K562 (cell line): Measurements from ENCODE around the gene ELOVL1. TPM values are rescaled to one million over a fixed set of nuclear protein-coding genes. Genes with fewer than 3 reads are reported as not detected.

Experiments used
- IFI16 ChIP-seq: fragments of 250-450 bp; sonication (Bioruptor Pico); IDR thresholded peaks from 2 replicates; pipeline ENCODE4 v2.1.2; 2022; ENCODE audit warnings: mild to moderate bottlenecking, inconsistent platforms
- POLR3A ChIP-seq: IDR thresholded peaks from 2 replicates; pipeline ENCODE4 v1.6.1; 2011; ENCODE audit warnings: borderline replicate concordance, mild to moderate bottlenecking, moderate library complexity; ENCODE audit not compliant: insufficient read length, insufficient read depth; ENCODE audit errors: extremely low read depth
- REST ChIP-seq, 2 experiments: fragments of 450-650 bp; formaldehyde crosslinking in 1 of 2; IDR thresholded peaks; 2 replicates each; pipeline versions ENCODE4 v1.4.0 to v1.6.1; 2014 to 2020; ENCODE audit warnings: mild to moderate bottlenecking in 2 of 2, borderline replicate concordance in 1 of 2, low read depth in 1 of 2
- ZFP30 ChIP-seq: fragments of 250-450 bp; sonication (Bioruptor Pico); IDR thresholded peaks from 2 replicates; pipeline ENCODE4 v1.8.0; 2022; ENCODE audit warnings: moderate library complexity, mild to moderate bottlenecking, inconsistent platforms, borderline replicate concordance
- ZNF449 ChIP-seq: fragments of 250-450 bp; sonication (Bioruptor Pico); IDR thresholded peaks from 2 replicates; pipeline ENCODE4 v1.8.0; 2022; ENCODE audit warnings: moderate library complexity, mild to moderate bottlenecking, inconsistent platforms
- polyA plus RNA-seq, 8 experiments: library from polyadenylated mRNA; depleted of rRNA in 4 of 8; stranded (reverse) in 5 of 8; unstranded in 3 of 8; fragments of >200 nt; fragmentation: Nextera tagmentation in 2 of 8; fragmentation: Illumina TruSeq in 1 of 8; extraction: Ambion mirVana in 2 of 8; extraction: Trizol in 1 of 8; gene quantifications; 2 replicates each; pipeline versions ENCODE4 v1.2.1 to v1.2.3, GENCODE V29; 2011 to 2014; ENCODE audit warnings: inconsistent platforms in 1 of 8, missing spikeins in 1 of 8
- total RNA-seq, 7 experiments: library from RNA; depleted of rRNA in 6 of 7; stranded (reverse); fragments of >200 nt in 6 of 7; fragmentation: Illumina TruSeq in 2 of 7; extraction: Trizol in 2 of 7; gene quantifications; 2 replicates each; pipeline versions ENCODE4 v1.2.1 to v1.2.3, GENCODE V29; 2011 to 2021; ENCODE audit warnings: low replicate concordance in 1 of 7
- TF ChIP-seq, protein P1 (sequence below): sonication (generic); formaldehyde crosslinking; IDR thresholded peaks from 2 replicates; pipeline ENCODE4 v1.8.1; 2023; ENCODE audit warnings: mild to moderate bottlenecking, missing genetic modification reagents, moderate library complexity

Gene ELOVL1
- total and polyA plus RNA-seq, 9 of the 15 experiments (the other 6 are each of a cell fraction or from before 2014, with no cell fraction given): 51.0 to 157 (median 70.3) TPM

- TF ChIP-seq REST (IDR thresholded peaks at IDR 0.05; ENCODE audit: borderline replicate concordance) (peak; percentile 23; the same call in 1 of the 2 replicates), REST (CRISPR knock-in tag; IDR thresholded peaks at IDR 0.05; ENCODE audit: low read depth) (no peak), IFI16 (CRISPR knock-in tag) (no peak), ZFP30 (CRISPR knock-in tag) (no peak), ZNF449 (CRISPR knock-in tag) (no peak), POLR3A (no peak)
- TF ChIP-seq, protein P1, sequence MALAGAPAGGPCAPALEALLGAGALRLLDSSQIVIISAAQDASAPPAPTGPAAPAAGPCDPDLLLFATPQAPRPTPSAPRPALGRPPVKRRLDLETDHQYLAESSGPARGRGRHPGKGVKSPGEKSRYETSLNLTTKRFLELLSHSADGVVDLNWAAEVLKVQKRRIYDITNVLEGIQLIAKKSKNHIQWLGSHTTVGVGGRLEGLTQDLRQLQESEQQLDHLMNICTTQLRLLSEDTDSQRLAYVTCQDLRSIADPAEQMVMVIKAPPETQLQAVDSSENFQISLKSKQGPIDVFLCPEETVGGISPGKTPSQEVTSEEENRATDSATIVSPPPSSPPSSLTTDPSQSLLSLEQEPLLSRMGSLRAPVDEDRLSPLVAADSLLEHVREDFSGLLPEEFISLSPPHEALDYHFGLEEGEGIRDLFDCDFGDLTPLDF (CRISPR knock-in tag): 0 out of 2 replicates have a peak, but pooled peaks have one; percentile 31
These were observed 37.5 kb upstream of the ELOVL1 start (continued) for GRCh38 chr1:43405219-43405875.
